ENCODE data around the gene PRR9.
"Not testable (repeated sequence)": the region's sequence is repeated elsewhere in the genome, so short reads cannot be mapped to it uniquely, and the experiment has no call there.

Gene PRR9

GRCh38 chr1:153217744-153218416 lies 496 bp downstream of the PRR9 start:
- Histone ChIP-seq H3K27me3 (ENCODE audit: insufficient read depth, poor library complexity, severe bottlenecking) (no peaks in the 10 kb centered on the region), H3K9me3 (ENCODE audit: severe bottlenecking) (no peaks in the 10 kb centered on the region), H3K36me3 (ENCODE audit: low read depth) (no peaks in the 10 kb centered on the region), H3K4me1 (ENCODE audit: insufficient read depth, poor library complexity, severe bottlenecking) (no peaks in the 10 kb centered on the region), H3K27ac (ENCODE audit: poor library complexity, severe bottlenecking) (no peak overlapping the region), H3K4me3 (ENCODE audit: severe bottlenecking) (no peak overlapping the region)
- no peak for ATAC-seq (ENCODE audit: low read depth)
- TF ChIP-seq, protein P1, sequence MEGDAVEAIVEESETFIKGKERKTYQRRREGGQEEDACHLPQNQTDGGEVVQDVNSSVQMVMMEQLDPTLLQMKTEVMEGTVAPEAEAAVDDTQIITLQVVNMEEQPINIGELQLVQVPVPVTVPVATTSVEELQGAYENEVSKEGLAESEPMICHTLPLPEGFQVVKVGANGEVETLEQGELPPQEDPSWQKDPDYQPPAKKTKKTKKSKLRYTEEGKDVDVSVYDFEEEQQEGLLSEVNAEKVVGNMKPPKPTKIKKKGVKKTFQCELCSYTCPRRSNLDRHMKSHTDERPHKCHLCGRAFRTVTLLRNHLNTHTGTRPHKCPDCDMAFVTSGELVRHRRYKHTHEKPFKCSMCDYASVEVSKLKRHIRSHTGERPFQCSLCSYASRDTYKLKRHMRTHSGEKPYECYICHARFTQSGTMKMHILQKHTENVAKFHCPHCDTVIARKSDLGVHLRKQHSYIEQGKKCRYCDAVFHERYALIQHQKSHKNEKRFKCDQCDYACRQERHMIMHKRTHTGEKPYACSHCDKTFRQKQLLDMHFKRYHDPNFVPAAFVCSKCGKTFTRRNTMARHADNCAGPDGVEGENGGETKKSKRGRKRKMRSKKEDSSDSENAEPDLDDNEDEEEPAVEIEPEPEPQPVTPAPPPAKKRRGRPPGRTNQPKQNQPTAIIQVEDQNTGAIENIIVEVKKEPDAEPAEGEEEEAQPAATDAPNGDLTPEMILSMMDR (IDR thresholded peaks at IDR 0.05; ENCODE audit: poor library complexity, severe bottlenecking), result no peak
- DNase-seq (ENCODE audit: low spot score), result no peak

- Histone ChIP-seq H3K9me3 (ENCODE audit: severe bottlenecking) (no peaks in the 10 kb centered on the region), H3K27ac (ENCODE audit: poor library complexity, severe bottlenecking) (no peak overlapping the region), H3K36me3 (ENCODE audit: low read depth) (no peaks in the 10 kb centered on the region), H3K4me3 (ENCODE audit: severe bottlenecking) (no peak overlapping the region), H3K4me1 (ENCODE audit: insufficient read depth, poor library complexity, severe bottlenecking) (no peaks in the 10 kb centered on the region), H3K27me3 (ENCODE audit: insufficient read depth, poor library complexity, severe bottlenecking) (no peaks in the 10 kb centered on the region)
- ATAC-seq (ENCODE audit: low read depth) (no peak), DNase-seq (ENCODE audit: low spot score) (no peak)
- TF ChIP-seq, protein P1 (IDR thresholded peaks at IDR 0.05; ENCODE audit: poor library complexity, severe bottlenecking), result no peak
These were observed 3.4 kb downstream of the PRR9 start for GRCh38 chr1:153220606-153221303.

DNA sequence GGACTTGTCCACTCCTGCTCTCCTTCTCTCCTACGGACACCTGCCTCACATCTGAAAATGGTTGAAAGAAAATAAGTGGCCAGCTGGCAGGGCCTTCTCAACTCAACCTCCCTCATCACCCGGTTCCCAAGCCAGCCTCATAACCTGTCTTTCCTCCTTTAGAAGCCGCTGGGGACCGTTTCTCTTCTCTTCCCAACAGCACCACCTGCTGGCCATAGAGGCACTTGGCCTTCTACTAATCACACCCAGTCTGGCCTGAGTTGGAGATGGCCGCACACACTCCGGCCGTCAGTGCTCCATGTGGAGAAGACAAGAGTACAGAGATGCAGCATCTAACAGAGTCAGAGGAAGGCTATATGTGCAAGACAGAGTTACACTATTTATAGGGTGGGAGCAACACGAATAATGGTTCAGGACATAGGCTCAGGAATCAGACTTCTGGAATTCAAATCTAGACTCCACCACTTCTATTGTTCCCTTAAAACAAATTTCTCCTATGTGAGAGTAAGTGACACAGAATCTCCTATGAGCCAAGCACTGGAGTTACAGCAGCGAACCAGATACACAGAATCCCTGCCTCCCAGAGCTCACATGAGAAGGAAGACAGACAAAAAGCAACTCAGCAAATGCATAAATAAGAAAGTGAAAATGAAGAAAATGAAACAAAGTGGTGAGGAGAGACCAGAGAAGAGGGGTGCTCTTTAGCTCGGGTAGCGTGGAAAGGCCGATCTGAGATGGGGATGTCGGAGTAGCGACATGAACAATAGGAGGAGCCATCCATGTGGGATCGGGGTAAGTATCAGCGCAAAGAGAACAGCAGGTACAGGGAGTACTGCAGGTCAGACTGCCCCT lies 5.9 kb downstream of the PRR9 start:
- H3K4me3 ChIP-seq (ENCODE audit: severe bottlenecking); H3K27ac ChIP-seq (ENCODE audit: poor library complexity, severe bottlenecking); H3K27me3 ChIP-seq (ENCODE audit: insufficient read depth, poor library complexity, severe bottlenecking); DNase-seq (ENCODE audit: low spot score); H3K4me1 ChIP-seq (ENCODE audit: insufficient read depth, poor library complexity, severe bottlenecking); H3K36me3 ChIP-seq (ENCODE audit: low read depth); H3K9me3 ChIP-seq (ENCODE audit: severe bottlenecking): not testable (repeated sequence)
- ATAC-seq (ENCODE audit: low read depth), result peak; percentile 94
- TF ChIP-seq, protein P1 (IDR thresholded peaks at IDR 0.05; ENCODE audit: poor library complexity, severe bottlenecking), result peak; percentile 87

DNA sequence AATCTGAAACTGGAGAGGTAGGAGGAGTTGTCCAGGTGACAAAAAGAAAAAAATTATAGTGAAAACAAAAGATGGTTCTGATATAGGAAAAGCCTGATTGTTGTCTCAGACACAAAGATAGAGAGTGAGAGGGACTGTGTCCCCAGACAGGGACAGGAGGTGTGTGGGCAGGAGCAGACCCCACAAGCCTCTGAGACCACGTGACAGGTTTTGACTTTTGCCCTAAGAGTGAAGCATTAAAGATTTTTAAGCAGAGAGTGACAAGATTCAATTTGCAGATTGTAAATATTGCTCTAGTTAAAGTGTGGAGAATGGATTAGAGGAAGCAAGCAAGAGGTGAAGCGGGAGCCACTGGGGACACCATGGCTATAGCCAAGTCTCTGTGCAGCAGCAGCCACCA lies 10.4 kb downstream of the PRR9 start:
- no peak overlapping the region for H3K4me3 ChIP-seq (ENCODE audit: severe bottlenecking)
- ATAC-seq (ENCODE audit: low read depth) (no peak), DNase-seq (ENCODE audit: low spot score) (no peak)
- no peaks in the 10 kb centered on the region for H3K4me1 ChIP-seq (ENCODE audit: insufficient read depth, poor library complexity, severe bottlenecking)
- no peaks in the 10 kb centered on the region for H3K36me3 ChIP-seq (ENCODE audit: low read depth)
- H3K27ac ChIP-seq (ENCODE audit: poor library complexity, severe bottlenecking), result no peak overlapping the region
- TF ChIP-seq, protein P1 (IDR thresholded peaks at IDR 0.05; ENCODE audit: poor library complexity, severe bottlenecking), result no peak
- H3K27me3 ChIP-seq (ENCODE audit: insufficient read depth, poor library complexity, severe bottlenecking), result peaks cover 4% of the 10 kb centered on the region
- H3K9me3 ChIP-seq (ENCODE audit: severe bottlenecking), result no peaks in the 10 kb centered on the region

All from RWPE2 (cell line).